B cell (primary cell): Measurements from ENCODE around the gene OLFM3.

Source experiments
- CTCF ChIP-seq: fragments of 200-600 bp; IDR thresholded peaks from one replicate; pipeline ENCODE4 v1.8.0; 2022; ENCODE audit warnings: antibody characterized with exemption, mild to moderate bottlenecking
- EZH2 ChIP-seq: IDR thresholded peaks from 2 replicates; pipeline ENCODE4 v1.6.1; 2012; ENCODE audit warnings: borderline replicate concordance, low read depth, mild to moderate bottlenecking, moderate library complexity, low read length; ENCODE audit not compliant: insufficient read depth, poor library complexity, severe bottlenecking

GRCh38 chr1:102002057-102002456, 5.3 kb upstream of the OLFM3 start:
- no peak for TF ChIP-seq CTCF
- TF ChIP-seq EZH2 = no peak
